ENCODE results near the gene DNASE2.

DNASE2 gene

DNA sequence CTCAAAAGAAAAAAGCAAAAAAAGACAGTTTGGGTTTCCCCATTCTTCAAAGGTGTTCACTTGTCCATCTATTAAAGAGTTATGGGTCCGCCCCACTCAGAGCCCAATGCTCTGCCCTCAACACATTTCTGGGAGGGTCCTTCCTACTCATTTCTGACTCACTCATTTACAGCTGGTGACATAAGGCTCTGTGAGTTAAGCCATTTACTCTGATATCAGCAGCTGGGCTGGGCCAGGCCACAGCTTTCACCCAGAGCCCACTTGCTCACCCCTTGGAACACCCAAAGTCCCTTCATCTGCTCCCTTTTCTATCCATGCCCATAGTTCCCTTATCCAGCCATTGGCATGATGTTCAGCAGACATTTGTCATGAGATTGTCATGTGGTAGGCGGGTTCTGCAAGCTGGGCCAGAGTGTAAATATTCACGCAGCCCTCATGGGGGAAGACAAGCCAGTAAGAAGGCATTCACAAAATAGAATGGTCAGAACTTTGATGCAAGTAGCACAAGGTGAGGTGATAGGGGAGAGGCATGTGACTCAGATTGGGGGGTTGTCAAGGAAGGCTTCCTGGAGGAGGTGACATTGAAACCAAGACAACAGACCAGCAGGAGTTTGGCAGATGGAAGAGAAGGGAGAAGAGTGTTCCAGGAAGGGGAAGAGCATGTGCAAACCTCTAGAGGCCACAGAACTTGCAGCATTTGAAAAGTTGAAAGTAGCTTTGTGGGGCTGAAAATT, 37.1 kb downstream of the DNASE2 start:
- no peaks in the 10 kb centered on the region for H4K20me1 ChIP-seq (ENCODE audit: low read depth, low read length)
- H3K4me3 ChIP-seq (ENCODE audit: insufficient read depth, low read length, poor library complexity, severe bottlenecking) = no peak overlapping the region
- H3K36me3 ChIP-seq (ENCODE audit: low read length) = no peaks in the 10 kb centered on the region
- no peaks in the 10 kb centered on the region for H3K9me2 ChIP-seq (replicated peaks; ENCODE audit: insufficient read depth, low read length)
- no peak overlapping the region for H2AFZ ChIP-seq (ENCODE audit: low read depth, low read length, severe bottlenecking)
- H3K9me3 ChIP-seq (ENCODE audit: insufficient read depth, low read length) = no peaks in the 10 kb centered on the region
- no peak overlapping the region for H3K9ac ChIP-seq (ENCODE audit: low read length)
- TF ChIP-seq, protein P1, sequence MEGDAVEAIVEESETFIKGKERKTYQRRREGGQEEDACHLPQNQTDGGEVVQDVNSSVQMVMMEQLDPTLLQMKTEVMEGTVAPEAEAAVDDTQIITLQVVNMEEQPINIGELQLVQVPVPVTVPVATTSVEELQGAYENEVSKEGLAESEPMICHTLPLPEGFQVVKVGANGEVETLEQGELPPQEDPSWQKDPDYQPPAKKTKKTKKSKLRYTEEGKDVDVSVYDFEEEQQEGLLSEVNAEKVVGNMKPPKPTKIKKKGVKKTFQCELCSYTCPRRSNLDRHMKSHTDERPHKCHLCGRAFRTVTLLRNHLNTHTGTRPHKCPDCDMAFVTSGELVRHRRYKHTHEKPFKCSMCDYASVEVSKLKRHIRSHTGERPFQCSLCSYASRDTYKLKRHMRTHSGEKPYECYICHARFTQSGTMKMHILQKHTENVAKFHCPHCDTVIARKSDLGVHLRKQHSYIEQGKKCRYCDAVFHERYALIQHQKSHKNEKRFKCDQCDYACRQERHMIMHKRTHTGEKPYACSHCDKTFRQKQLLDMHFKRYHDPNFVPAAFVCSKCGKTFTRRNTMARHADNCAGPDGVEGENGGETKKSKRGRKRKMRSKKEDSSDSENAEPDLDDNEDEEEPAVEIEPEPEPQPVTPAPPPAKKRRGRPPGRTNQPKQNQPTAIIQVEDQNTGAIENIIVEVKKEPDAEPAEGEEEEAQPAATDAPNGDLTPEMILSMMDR (IDR thresholded peaks at IDR 0.05; ENCODE audit: insufficient read depth, low read length, poor library complexity, severe bottlenecking) = no peak
- no peak for TF ChIP-seq EZH2phosphoT487 (conservative IDR thresholded peaks at IDR 0.05; ENCODE audit: low read length)
- peaks cover 9% of the 10 kb centered on the region for H3F3A ChIP-seq (ENCODE audit: insufficient read depth)
- no peaks in the 10 kb centered on the region for H3K27me3 ChIP-seq (ENCODE audit: low read length)
- H3K27ac ChIP-seq (ENCODE audit: low read depth, low read length) = no peak overlapping the region
- H3K79me2 ChIP-seq (ENCODE audit: insufficient read depth, low read length) = 0 out of 2 replicates have a peak, but pooled peaks cover 4% of the 10 kb centered on the region
- no peak overlapping the region for H3K4me2 ChIP-seq (ENCODE audit: low read depth, low read length, poor library complexity, severe bottlenecking)

DNA sequence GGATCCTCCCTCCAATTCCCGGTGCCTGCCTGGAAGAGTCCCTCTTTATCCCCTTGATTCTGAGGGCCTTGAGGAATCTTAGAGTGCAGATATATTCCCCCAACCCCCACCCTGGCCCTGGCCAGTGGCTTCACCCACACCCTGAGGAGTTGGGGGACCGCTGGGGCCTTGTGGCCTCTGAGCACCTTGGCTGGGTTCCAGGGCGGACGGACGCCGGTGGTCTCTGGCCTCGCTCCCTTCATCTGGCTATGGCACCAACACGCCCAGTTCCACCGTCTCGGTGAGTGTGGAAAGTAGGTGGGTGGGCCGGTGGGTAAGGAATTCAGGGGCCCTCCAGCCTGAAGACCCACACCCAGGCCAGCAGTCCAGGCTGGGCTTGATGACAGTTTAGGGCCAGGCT, 37.9 kb downstream of the DNASE2 start:
- Histone ChIP-seq H3K9ac (ENCODE audit: low read length) (no peak overlapping the region), H3K27me3 (ENCODE audit: low read length) (no peaks in the 10 kb centered on the region), H2AFZ (ENCODE audit: low read depth, low read length, severe bottlenecking) (no peak overlapping the region), H3K4me2 (ENCODE audit: low read depth, low read length, poor library complexity, severe bottlenecking) (no peak overlapping the region), H4K20me1 (ENCODE audit: low read depth, low read length) (no peaks in the 10 kb centered on the region), H3K9me3 (ENCODE audit: insufficient read depth, low read length) (no peaks in the 10 kb centered on the region), H3K9me2 (replicated peaks; ENCODE audit: insufficient read depth, low read length) (no peaks in the 10 kb centered on the region), H3K27ac (ENCODE audit: low read depth, low read length) (no peak overlapping the region), H3F3A (ENCODE audit: insufficient read depth) (peaks cover 12% of the 10 kb centered on the region), H3K79me2 (ENCODE audit: insufficient read depth, low read length) (0 out of 2 replicates have a peak, but pooled peaks cover 4% of the 10 kb centered on the region), H3K4me3 (ENCODE audit: insufficient read depth, low read length, poor library complexity, severe bottlenecking) (no peak overlapping the region), H3K36me3 (ENCODE audit: low read length) (no peaks in the 10 kb centered on the region)
- no peak for TF ChIP-seq EZH2phosphoT487 (conservative IDR thresholded peaks at IDR 0.05; ENCODE audit: low read length)
- TF ChIP-seq, protein P1 (IDR thresholded peaks at IDR 0.05; ENCODE audit: insufficient read depth, low read length, poor library complexity, severe bottlenecking) = no peak

DNA sequence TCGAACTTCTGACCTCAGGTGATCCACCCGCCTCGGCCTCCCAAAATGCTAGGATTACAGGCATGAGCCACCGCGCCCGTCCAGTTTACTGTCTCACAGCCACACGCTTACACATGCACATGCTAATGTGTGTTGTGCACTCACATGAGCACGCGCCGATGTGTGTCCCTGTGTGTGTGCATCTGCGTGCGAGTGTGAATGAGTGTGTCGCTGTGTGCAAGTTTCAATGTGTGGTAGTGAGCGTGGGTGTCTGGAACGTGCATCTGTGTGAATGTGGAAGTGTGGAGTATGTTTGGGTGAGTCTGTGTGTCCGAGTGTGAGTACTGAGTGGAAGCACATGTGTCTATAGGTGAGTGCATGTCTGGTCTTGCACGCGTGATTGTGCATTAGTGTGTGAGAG, 38.7 kb downstream of the DNASE2 start:
- Histone ChIP-seq H3K27ac (ENCODE audit: low read depth, low read length) (no peak overlapping the region), H3K36me3 (ENCODE audit: low read length) (no peaks in the 10 kb centered on the region), H3K4me3 (ENCODE audit: insufficient read depth, low read length, poor library complexity, severe bottlenecking) (no peak overlapping the region), H3K9ac (ENCODE audit: low read length) (no peak overlapping the region), H3K9me3 (ENCODE audit: insufficient read depth, low read length) (no peaks in the 10 kb centered on the region), H3K27me3 (ENCODE audit: low read length) (no peaks in the 10 kb centered on the region), H3K79me2 (ENCODE audit: insufficient read depth, low read length) (0 out of 2 replicates have a peak, but pooled peaks cover 4% of the 10 kb centered on the region), H3K4me2 (ENCODE audit: low read depth, low read length, poor library complexity, severe bottlenecking) (no peak overlapping the region), H3F3A (ENCODE audit: insufficient read depth) (peaks cover 12% of the 10 kb centered on the region), H3K9me2 (replicated peaks; ENCODE audit: insufficient read depth, low read length) (no peaks in the 10 kb centered on the region), H2AFZ (ENCODE audit: low read depth, low read length, severe bottlenecking) (no peak overlapping the region), H4K20me1 (ENCODE audit: low read depth, low read length) (no peaks in the 10 kb centered on the region)
- TF ChIP-seq, protein P1 (IDR thresholded peaks at IDR 0.05; ENCODE audit: insufficient read depth, low read length, poor library complexity, severe bottlenecking) = no peak
- TF ChIP-seq EZH2phosphoT487 (conservative IDR thresholded peaks at IDR 0.05; ENCODE audit: low read length) = no peak
